ENCODE measurements around the gene GALNS. TPM values are rescaled to one million over a fixed set of nuclear protein-coding genes. Genes with fewer than 3 reads are reported as not detected.

GALNS gene
- total and polyA plus RNA-seq, 2 of the 13 experiments (the other 11 are each of a cell fraction or from before 2014, with no cell fraction given): 9.2 to 9.8 TPM

DNA sequence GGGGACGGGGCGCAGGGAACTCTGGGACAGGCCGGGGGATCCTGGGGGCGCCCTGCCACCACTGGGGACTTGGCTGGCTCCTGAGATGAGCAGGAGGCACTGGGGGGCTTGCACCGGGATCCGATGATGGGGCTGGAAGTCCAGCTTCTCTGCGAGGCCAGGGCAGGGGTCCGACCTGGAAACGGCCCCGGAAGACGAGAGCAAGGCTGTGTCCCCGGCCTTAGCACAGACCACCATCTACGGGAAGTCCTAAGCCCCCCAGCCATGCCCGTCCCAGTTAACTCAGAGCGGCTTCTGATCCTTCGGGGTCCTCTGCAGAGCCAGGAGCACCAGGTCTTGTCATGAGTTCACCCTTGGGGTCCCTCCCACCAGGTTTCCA, 52.6 kb downstream of the GALNS start:
- Histone ChIP-seq H4K20me1 (ENCODE audit: insufficient read depth, low read length) (no peaks in the 10 kb centered on the region), H3K4me3 (replicated peaks in 1 of 3; ENCODE audit: insufficient read depth in 1 of 3, low read depth in 2 of 3, low read length in 3 of 3) (peak overlapping the region; percentile 73 to 88 (median 76)), H3K4me2 (ENCODE audit: low read depth, low read length) (peak overlapping the region; percentile 99), H3K27ac (ENCODE audit: extremely low read length, insufficient read depth, low read length) (peak overlapping the region; percentile 71), H2AFZ (ENCODE audit: low read length) (no peak overlapping the region), H3K27me3 (ENCODE audit: control insufficient read depth in 1 of 2, insufficient read depth in 2 of 2, low read length in 2 of 2) (no peaks in the 10 kb centered on the region), H3K36me3 (replicated peaks in 1 of 2; ENCODE audit: control insufficient read depth in 1 of 2, insufficient read depth in 2 of 2, low read length in 2 of 2) (peaks cover 11 to 32% of the 10 kb centered on the region in 2 experiments), H3K79me2 (ENCODE audit: insufficient read depth, low read length) (peaks cover 14% of the 10 kb centered on the region), H3K9ac (ENCODE audit: insufficient read depth, low read depth, low read length) (peak overlapping the region; percentile 77), H3K9me3 (ENCODE audit: low read length) (no peaks in the 10 kb centered on the region), H3K4me1 (ENCODE audit: insufficient read depth, low read length) (peaks cover 24% of the 10 kb centered on the region)
- TSS peak; percentile 59 for BruUV-seq (replicated peaks)
- ChIA-PET POLR2A (interaction anchor here (2.2 kb wide), 1 partner anchor 44 kb away, joined by 6 read pairs; no protein-coding TSS in a partner anchor), CTCF (ENCODE audit: low intra/inter-chr PET ratio, low total read pairs) (no interaction called here)
- DNase-seq (ENCODE audit: low spot score) (no peak), FAIRE-seq (no peak), ATAC-seq (no peak; the same call in 2 of the 3 replicates)
- in situ Hi-C loops (cut with HindIII; ENCODE audit: extremely low pct_ligation_motif_present, low pct_unique_long_range_greater_than_20kb) (loop anchor here (5.0 kb wide), 1 partner anchor 47 kb away; no protein-coding TSS in a partner anchor), intact Hi-C loops (cut with micrococcal nuclease; ENCODE audit: unreplicated experiment) (no loop called here)
- WGBS (ENCODE audit: low lambda C conversion rate): 0% methylated on average over 9 of the region's 16 CpGs
- TF ChIP-seq POLR2A (IDR thresholded peaks at IDR 0.05; ENCODE audit: insufficient read depth in 1 of 2, low read depth in 2 of 2, low read length in 2 of 2): peak in 1 of 2 experiments; percentile 57; a peak in 2 of 4 replicates
- 0 out of 2 replicates have a peak, but pooled peaks have one; percentile 28 for TF ChIP-seq NR2F2 (IDR thresholded peaks at IDR 0.05; ENCODE audit: borderline replicate concordance, low read depth)
- no peak for TF ChIP-seq ZBTB7A (CRISPR knock-in tag; IDR thresholded peaks at IDR 0.05)
- no peak for TF ChIP-seq ZNF530 (CRISPR knock-in tag; IDR thresholded peaks at IDR 0.05; ENCODE audit: low read depth)
- no peak for TF ChIP-seq HNRNPLL (IDR thresholded peaks at IDR 0.05; ENCODE audit: low read depth, low read length, poor library complexity, severe bottlenecking)
- TF ChIP-seq ZNF337 (CRISPR knock-in tag; IDR thresholded peaks at IDR 0.05; ENCODE audit: borderline replicate concordance, low read depth): no peak
- no peak for TF ChIP-seq ZNF777 (CRISPR knock-in tag; IDR thresholded peaks at IDR 0.05)
- no peak for TF ChIP-seq MIER2 (CRISPR knock-in tag; IDR thresholded peaks at IDR 0.05)
- no peak for TF ChIP-seq ZNF441 (CRISPR knock-in tag; IDR thresholded peaks at IDR 0.05; ENCODE audit: borderline replicate concordance)
- TF ChIP-seq, protein P1, sequence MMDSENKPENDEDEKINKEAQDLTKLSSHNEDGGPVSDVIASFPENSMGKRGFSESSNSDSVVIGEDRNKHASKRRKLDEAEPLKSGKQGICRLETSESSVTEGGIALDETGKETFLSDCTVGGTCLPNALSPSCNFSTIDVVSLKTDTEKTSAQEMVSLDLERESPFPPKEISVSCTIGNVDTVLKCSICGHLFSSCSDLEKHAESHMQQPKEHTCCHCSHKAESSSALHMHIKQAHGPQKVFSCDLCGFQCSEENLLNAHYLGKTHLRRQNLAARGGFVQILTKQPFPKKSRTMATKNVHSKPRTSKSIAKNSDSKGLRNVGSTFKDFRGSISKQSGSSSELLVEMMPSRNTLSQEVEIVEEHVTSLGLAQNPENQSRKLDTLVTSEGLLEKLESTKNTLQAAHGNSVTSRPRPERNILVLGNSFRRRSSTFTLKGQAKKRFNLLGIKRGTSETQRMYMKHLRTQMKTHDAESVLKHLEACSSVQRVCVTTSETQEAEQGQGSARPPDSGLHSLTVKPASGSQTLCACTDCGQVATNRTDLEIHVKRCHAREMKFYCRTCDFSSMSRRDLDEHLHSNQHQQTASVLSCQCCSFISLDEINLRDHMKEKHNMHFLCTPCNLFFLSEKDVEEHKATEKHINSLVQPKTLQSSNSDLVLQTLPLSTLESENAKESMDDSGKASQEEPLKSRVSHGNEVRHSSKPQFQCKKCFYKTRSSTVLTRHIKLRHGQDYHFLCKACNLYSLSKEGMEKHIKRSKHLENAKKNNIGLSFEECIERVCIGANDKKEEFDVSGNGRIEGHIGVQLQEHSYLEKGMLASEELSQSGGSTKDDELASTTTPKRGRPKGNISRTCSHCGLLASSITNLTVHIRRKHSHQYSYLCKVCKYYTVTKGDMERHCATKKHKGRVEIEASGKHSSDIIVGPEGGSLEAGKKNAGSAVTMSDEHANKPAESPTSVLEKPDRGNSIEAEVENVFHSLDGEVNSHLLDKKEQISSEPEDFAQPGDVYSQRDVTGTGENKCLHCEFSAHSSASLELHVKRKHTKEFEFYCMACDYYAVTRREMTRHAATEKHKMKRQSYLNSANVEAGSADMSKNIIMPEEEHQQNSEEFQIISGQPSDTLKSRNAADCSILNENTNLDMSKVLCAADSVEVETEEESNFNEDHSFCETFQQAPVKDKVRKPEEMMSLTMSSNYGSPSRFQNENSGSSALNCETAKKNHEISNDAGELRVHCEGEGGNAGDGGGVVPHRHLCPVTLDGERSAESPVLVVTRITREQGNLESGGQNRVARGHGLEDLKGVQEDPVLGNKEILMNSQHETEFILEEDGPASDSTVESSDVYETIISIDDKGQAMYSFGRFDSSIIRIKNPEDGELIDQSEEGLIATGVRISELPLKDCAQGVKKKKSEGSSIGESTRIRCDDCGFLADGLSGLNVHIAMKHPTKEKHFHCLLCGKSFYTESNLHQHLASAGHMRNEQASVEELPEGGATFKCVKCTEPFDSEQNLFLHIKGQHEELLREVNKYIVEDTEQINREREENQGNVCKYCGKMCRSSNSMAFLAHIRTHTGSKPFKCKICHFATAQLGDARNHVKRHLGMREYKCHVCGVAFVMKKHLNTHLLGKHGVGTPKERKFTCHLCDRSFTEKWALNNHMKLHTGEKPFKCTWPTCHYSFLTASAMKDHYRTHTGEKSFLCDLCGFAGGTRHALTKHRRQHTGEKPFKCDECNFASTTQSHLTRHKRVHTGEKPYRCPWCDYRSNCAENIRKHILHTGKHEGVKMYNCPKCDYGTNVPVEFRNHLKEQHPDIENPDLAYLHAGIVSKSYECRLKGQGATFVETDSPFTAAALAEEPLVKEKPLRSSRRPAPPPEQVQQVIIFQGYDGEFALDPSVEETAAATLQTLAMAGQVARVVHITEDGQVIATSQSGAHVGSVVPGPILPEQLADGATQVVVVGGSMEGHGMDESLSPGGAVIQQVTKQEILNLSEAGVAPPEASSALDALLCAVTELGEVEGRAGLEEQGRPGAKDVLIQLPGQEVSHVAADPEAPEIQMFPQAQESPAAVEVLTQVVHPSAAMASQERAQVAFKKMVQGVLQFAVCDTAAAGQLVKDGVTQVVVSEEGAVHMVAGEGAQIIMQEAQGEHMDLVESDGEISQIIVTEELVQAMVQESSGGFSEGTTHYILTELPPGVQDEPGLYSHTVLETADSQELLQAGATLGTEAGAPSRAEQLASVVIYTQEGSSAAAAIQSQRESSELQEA (CRISPR knock-in tag; IDR thresholded peaks at IDR 0.05; ENCODE audit: not compliant biosample characterization): no peak
- no peak for TF ChIP-seq BHLHE40 (IDR thresholded peaks at IDR 0.05; ENCODE audit: low read length)
- no peak for TF ChIP-seq ZNF713 (CRISPR knock-in tag; IDR thresholded peaks at IDR 0.05)
- no peak for TF ChIP-seq ZNF362 (CRISPR knock-in tag; IDR thresholded peaks at IDR 0.05; ENCODE audit: borderline replicate concordance)
- TF ChIP-seq MYNN (CRISPR knock-in tag; IDR thresholded peaks at IDR 0.05; ENCODE audit: low read depth): 0 out of 2 replicates have a peak, but pooled peaks have one; percentile 4
- TF ChIP-seq ZNF850 (CRISPR knock-in tag; conservative IDR thresholded peaks at IDR 0.05): no peak
- no peak for TF ChIP-seq CENPT (CRISPR knock-in tag; IDR thresholded peaks at IDR 0.05; ENCODE audit: low read depth)
- TF ChIP-seq BCL6 (CRISPR knock-in tag; IDR thresholded peaks at IDR 0.05): 0 out of 2 replicates have a peak, but pooled peaks have one; percentile 3
- no peak for TF ChIP-seq SSRP1 (CRISPR knock-in tag; IDR thresholded peaks at IDR 0.05)
